ENCODE measurements around the gene MLNR.

- TF ChIP-seq CTCF (IDR thresholded peaks at IDR 0.05; ENCODE audit: poor library complexity) (no peak), EZH2 (IDR thresholded peaks at IDR 0.05; ENCODE audit: borderline replicate concordance) (no peak)
Observed at GRCh38 chr13:49225223-49226042, 5.3 kb downstream of the MLNR start.
